ENCODE results near the gene HOXA4.

The HOXA4 gene

GRCh38 chr7:27169658-27170425, 39.3 kb upstream of the HOXA4 start:
- no peak for DNase-seq

GRCh38 chr7:27168265-27168947, 37.8 kb upstream of the HOXA4 start:
- DNase-seq: no peak

- DNase-seq: no peak
Measured at GRCh38 chr7:27167916-27168264, 37.3 kb upstream of the HOXA4 start.

GRCh38 chr7:27166531-27167505, 36.3 kb upstream of the HOXA4 start:
- no peak for DNase-seq

- DNase-seq: no peak
Measured at GRCh38 chr7:27165996-27166530, 35.5 kb upstream of the HOXA4 start.

- DNase-seq: no peak
Measured at GRCh38 chr7:27165089-27165995, 34.8 kb upstream of the HOXA4 start, which contains the start of gene HOXA9. HOXA9 (minus strand) TSS chr7:27165537; CDS start chr7:27165457, 80 bp downstream.

GRCh38 chr7:27164367-27165088, 34.0 kb upstream of the HOXA4 start:
- DNase-seq: no peak

GRCh38 chr7:27164045-27164366, 33.4 kb upstream of the HOXA4 start:
- no peak for DNase-seq

- DNase-seq: no peak
Measured at GRCh38 chr7:27163288-27164044, 32.9 kb upstream of the HOXA4 start.

GRCh38 chr7:27162561-27163287, 32.2 kb upstream of the HOXA4 start:
- DNase-seq: no peak

GRCh38 chr7:27161721-27162560, 31.4 kb upstream of the HOXA4 start:
- DNase-seq: no peak

- DNase-seq: no peak
Measured at GRCh38 chr7:27161214-27161720, 30.7 kb upstream of the HOXA4 start.

GRCh38 chr7:27160546-27161213, 30.1 kb upstream of the HOXA4 start:
- peak; percentile 87 for DNase-seq

GRCh38 chr7:27160145-27160545, 29.6 kb upstream of the HOXA4 start:
- DNase-seq: no peak

GRCh38 chr7:27159266-27160144, 28.9 kb upstream of the HOXA4 start:
- DNase-seq: no peak

- no peak for DNase-seq
Measured at GRCh38 chr7:27158436-27159265, 28.1 kb upstream of the HOXA4 start.
